ENCODE data around the gene USP54.

Gene USP54

GRCh38 chr10:73529089-73529832 is 61.9 kb downstream of the USP54 start:
- DNase-seq (ENCODE audit: low read depth), result peak; percentile 21

- no peak for DNase-seq (ENCODE audit: low read depth)
Observed at GRCh38 chr10:73522263-73522662, 68.9 kb downstream of the USP54 start.

- DNase-seq (ENCODE audit: low read depth), result no peak
Observed at GRCh38 chr10:73519336-73519735, 71.8 kb downstream of the USP54 start.

GRCh38 chr10:73517166-73517888 is 73.8 kb downstream of the USP54 start:
- DNase-seq (ENCODE audit: low read depth), result no peak

GRCh38 chr10:73512207-73512743 is 78.9 kb downstream of the USP54 start:
- DNase-seq (ENCODE audit: low read depth), result no peak

- DNase-seq (ENCODE audit: low read depth), result no peak
Observed at GRCh38 chr10:73509695-73510094, 81.4 kb downstream of the USP54 start.

GRCh38 chr10:73506491-73506890 is 84.7 kb downstream of the USP54 start:
- DNase-seq (ENCODE audit: low read depth), result no peak

- DNase-seq (ENCODE audit: low read depth), result no peak
Observed at GRCh38 chr10:73506074-73506473, 85.1 kb downstream of the USP54 start.

- DNase-seq (ENCODE audit: low read depth), result no peak
Observed at GRCh38 chr10:73503037-73503436, 88.1 kb downstream of the USP54 start.

- no peak for DNase-seq (ENCODE audit: low read depth)
Observed at GRCh38 chr10:73501651-73502050, 89.5 kb downstream of the USP54 start.

GRCh38 chr10:73497623-73498022 is 93.5 kb downstream of the USP54 start:
- DNase-seq (ENCODE audit: low read depth), result no peak

- peak; percentile 81 for DNase-seq (ENCODE audit: low read depth)
Observed at GRCh38 chr10:73495884-73496674, 95.1 kb downstream of the USP54 start, which contains the start of gene PPP3CB. PPP3CB (minus strand) TSS chr10:73496024; CDS start chr10:73495889, 135 bp downstream.

GRCh38 chr10:73495226-73495883 is 95.8 kb downstream of the USP54 start:
- DNase-seq (ENCODE audit: low read depth), result peak; percentile 78

GRCh38 chr10:73494877-73495225 is 96.3 kb downstream of the USP54 start:
- no peak for DNase-seq (ENCODE audit: low read depth)

GRCh38 chr10:73494213-73494612 is 96.9 kb downstream of the USP54 start:
- no peak for DNase-seq (ENCODE audit: low read depth)

- no peak for DNase-seq (ENCODE audit: low read depth)
Observed at GRCh38 chr10:73493781-73494180, 97.4 kb downstream of the USP54 start.

- DNase-seq (ENCODE audit: low read depth), result no peak
Observed at GRCh38 chr10:73486601-73487000, 104.5 kb downstream of the USP54 start.

- DNase-seq (ENCODE audit: low read depth), result no peak
Observed at GRCh38 chr10:73485320-73485719, 105.8 kb downstream of the USP54 start.

GRCh38 chr10:73480158-73480557 is 111.0 kb downstream of the USP54 start:
- no peak for DNase-seq (ENCODE audit: low read depth)

GRCh38 chr10:73478636-73479035 is 112.5 kb downstream of the USP54 start:
- no peak for DNase-seq (ENCODE audit: low read depth)

- DNase-seq (ENCODE audit: low read depth), result no peak
Observed at GRCh38 chr10:73471226-73471625, 119.9 kb downstream of the USP54 start.

- no peak for DNase-seq (ENCODE audit: low read depth)
Observed at GRCh38 chr10:73469579-73469978, 121.6 kb downstream of the USP54 start.

Measured in stimulated activated CD8-positive, alpha-beta memory T cell treated with anti-CD3 and anti-CD28 coated beads, Interleukin-12 subunit alpha, Interleukin-12 subunit beta, amount 100 ng/mL, for 1 hour (primary cell).